ENCODE data around the gene KDM2B. TPM values are rescaled to one million over a fixed set of nuclear protein-coding genes. Genes with fewer than 3 reads are reported as not detected.

Gene KDM2B
- total and polyA plus RNA-seq, 2 of the 8 experiments (the other 6 are each of a cell fraction or from before 2014, with no cell fraction given), result 111 to 162 TPM

GRCh38 chr12:121490401-121491281, 90.2 kb downstream of the KDM2B start (continued):
- no peak for TF ChIP-seq CHD7 (IDR thresholded peaks at IDR 0.05; ENCODE audit: insufficient replicate concordance, low read length)
- TF ChIP-seq KDM4A (IDR thresholded peaks at IDR 0.05; ENCODE audit: low read depth, low read length, severe bottlenecking), result no peak
- TF ChIP-seq JUN (IDR thresholded peaks at IDR 0.05; ENCODE audit: low read depth, low read length), result no peak
- TF ChIP-seq SIX5 (IDR thresholded peaks at IDR 0.05; ENCODE audit: low read depth, low read length), result no peak
- TF ChIP-seq CTBP2 (IDR thresholded peaks at IDR 0.05; ENCODE audit: borderline replicate concordance, insufficient read depth, insufficient read length, low read length), result no peak
- no peak for TF ChIP-seq CTCF (IDR thresholded peaks at IDR 0.05; ENCODE audit: control extremely low read depth in 1 of 3, insufficient read depth in 1 of 3, low read depth in 1 of 3, low read length in 3 of 3)
